Loucy (cell line): ENCODE results near the gene IFITM1.

ENCODE experiments used
- H2AFZ ChIP-seq: fragments of 200-600 bp; sonication (generic); 2 replicates; pipeline ENCODE4 v1.6.0; 2016; ENCODE audit warnings: antibody characterized with exemption, mild to moderate bottlenecking, low read length, moderate library complexity
- H3F3A ChIP-seq: fragments of 200-600 bp; 2 replicates; pipeline ENCODE4 v1.6.0; 2016; ENCODE audit warnings: antibody characterized with exemption, low read depth, mild to moderate bottlenecking
- H3K27me3 ChIP-seq: fragments of 200-600 bp; sonication (generic); 2 replicates; pipeline ENCODE4 v1.6.1; 2014; ENCODE audit warnings: low read length, mild to moderate bottlenecking; ENCODE audit not compliant: insufficient read depth, poor library complexity, severe bottlenecking
- H3K36me3 ChIP-seq: fragments of 200-600 bp; sonication (generic); 2 replicates; pipeline ENCODE4 v1.6.1; 2016; ENCODE audit warnings: low read length; ENCODE audit not compliant: insufficient read depth
- H3K4me1 ChIP-seq: fragments of 200-600 bp; sonication (generic); 2 replicates; pipeline ENCODE4 v1.5.1; 2014; ENCODE audit warnings: low read length, mild to moderate bottlenecking; ENCODE audit not compliant: insufficient read depth, poor library complexity, severe bottlenecking
- H3K4me2 ChIP-seq: fragments of 200-600 bp; sonication (generic); 2 replicates; pipeline ENCODE4 v1.6.0; 2014; ENCODE audit warnings: antibody characterized with exemption, low read length, low read depth, mild to moderate bottlenecking; ENCODE audit not compliant: poor library complexity, severe bottlenecking
- H3K4me3 ChIP-seq: fragments of 200-600 bp; sonication (generic); 2 replicates; pipeline ENCODE4 v1.5.1; 2014; ENCODE audit warnings: low read length, mild to moderate bottlenecking, mixed read lengths; ENCODE audit not compliant: poor library complexity, severe bottlenecking
- H3K79me2 ChIP-seq: fragments of 200-600 bp; sonication (generic); 2 replicates; pipeline ENCODE4 v1.6.1; 2014; ENCODE audit warnings: low read length; ENCODE audit not compliant: insufficient read depth
- H3K9ac ChIP-seq: fragments of 200-600 bp; sonication (generic); 2 replicates; pipeline ENCODE4 v1.6.0; 2014; ENCODE audit warnings: mild to moderate bottlenecking, low read depth, low read length, moderate library complexity; ENCODE audit not compliant: poor library complexity, severe bottlenecking
- H3K9me2 ChIP-seq: fragments of 200-600 bp; sonication (generic); replicated peaks from 2 replicates; pipeline ENCODE4 v1.6.1; 2016; ENCODE audit warnings: low read depth, low read length, mixed read lengths
- H3K9me3 ChIP-seq: fragments of 200-600 bp; sonication (generic); 2 replicates; pipeline ENCODE4 v1.6.1; 2014; ENCODE audit warnings: mild to moderate bottlenecking, antibody characterized with exemption, low read length, low read depth; ENCODE audit not compliant: insufficient read depth
- H4K20me1 ChIP-seq: fragments of 200-600 bp; sonication (generic); 2 replicates; pipeline ENCODE4 v1.6.0; 2014; ENCODE audit warnings: antibody characterized with exemption, low read length, mild to moderate bottlenecking; ENCODE audit not compliant: insufficient read depth, poor library complexity, severe bottlenecking
- EZH2phosphoT487 ChIP-seq: fragments of 200-600 bp; IDR thresholded peaks from 2 replicates; pipeline ENCODE4 v1.6.1; 2018; ENCODE audit warnings: antibody characterized with exemption, mild to moderate bottlenecking, moderate library complexity, borderline replicate concordance
- TF ChIP-seq, protein P1 (sequence below): fragments of 200-600 bp; sonication (generic); conservative IDR thresholded peaks from 2 replicates; pipeline ENCODE4 v1.5.1; 2014; ENCODE audit warnings: mild to moderate bottlenecking, antibody characterized with exemption, low read length

Gene IFITM1

DNA sequence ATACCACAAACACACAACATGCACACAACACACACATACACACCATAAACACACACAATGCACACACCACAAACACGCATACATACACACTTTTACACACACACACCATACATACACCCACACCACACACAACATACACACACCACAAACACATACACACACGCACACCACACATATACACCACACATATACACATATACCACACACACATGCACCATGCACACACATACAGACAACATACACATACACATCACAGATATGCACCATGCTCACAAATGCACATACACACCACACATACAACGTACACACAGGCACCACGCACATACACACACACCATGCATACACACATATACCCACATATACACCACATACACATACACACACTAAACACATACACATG lies 43.7 kb downstream of the IFITM1 start:
- TF ChIP-seq EZH2phosphoT487 = no peak
- Histone ChIP-seq H2AFZ (no peak overlapping the region), H3K9me2 (no peaks in the 10 kb centered on the region), H3K79me2 (peaks cover 6% of the 10 kb centered on the region; the same call in 1 of the 2 replicates), H3K4me1 (peaks cover 30% of the 10 kb centered on the region), H3K4me2 (no peak overlapping the region), H3K36me3 (no peaks in the 10 kb centered on the region), H3K9me3 (no peaks in the 10 kb centered on the region; the same call in 1 of the 2 replicates), H3F3A (peaks cover 15% of the 10 kb centered on the region; the same call in 1 of the 2 replicates), H3K27me3 (no peaks in the 10 kb centered on the region), H3K9ac (no peak overlapping the region), H4K20me1 (no peaks in the 10 kb centered on the region), H3K4me3 (no peak overlapping the region)

DNA sequence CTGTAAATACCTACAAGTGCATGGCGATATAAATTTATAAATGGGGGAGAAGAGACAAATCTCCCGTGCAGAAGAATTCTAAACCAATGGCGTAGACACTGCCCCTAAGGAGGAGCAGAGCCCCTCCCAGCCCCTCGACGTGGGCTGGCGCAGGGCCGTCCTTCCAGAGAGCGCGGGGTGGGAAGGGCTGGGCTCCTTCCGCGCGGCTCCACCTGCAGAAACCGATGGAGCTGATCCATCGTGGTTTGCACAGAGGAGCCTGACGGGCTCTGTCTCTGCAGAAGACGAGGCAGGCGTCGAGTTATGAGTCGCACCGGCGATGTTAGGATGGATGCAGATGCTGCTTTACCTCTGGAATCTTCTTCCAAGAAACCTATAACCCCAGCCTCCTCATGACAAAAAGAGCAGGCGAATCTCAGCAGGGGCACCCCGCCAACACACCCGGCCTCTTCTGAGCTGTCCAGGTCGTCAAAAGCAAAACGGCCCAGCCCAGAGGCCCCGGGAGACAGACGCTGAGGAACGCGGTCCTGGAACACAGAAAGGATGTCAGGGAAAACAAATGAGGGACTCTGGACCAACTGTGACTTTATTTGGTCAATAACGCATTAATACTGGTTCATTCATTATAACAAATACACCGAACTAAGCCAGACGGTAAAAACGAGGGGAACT lies 44.4 kb downstream of the IFITM1 start:
- TF ChIP-seq EZH2phosphoT487 = no peak
- TF ChIP-seq, protein P1, sequence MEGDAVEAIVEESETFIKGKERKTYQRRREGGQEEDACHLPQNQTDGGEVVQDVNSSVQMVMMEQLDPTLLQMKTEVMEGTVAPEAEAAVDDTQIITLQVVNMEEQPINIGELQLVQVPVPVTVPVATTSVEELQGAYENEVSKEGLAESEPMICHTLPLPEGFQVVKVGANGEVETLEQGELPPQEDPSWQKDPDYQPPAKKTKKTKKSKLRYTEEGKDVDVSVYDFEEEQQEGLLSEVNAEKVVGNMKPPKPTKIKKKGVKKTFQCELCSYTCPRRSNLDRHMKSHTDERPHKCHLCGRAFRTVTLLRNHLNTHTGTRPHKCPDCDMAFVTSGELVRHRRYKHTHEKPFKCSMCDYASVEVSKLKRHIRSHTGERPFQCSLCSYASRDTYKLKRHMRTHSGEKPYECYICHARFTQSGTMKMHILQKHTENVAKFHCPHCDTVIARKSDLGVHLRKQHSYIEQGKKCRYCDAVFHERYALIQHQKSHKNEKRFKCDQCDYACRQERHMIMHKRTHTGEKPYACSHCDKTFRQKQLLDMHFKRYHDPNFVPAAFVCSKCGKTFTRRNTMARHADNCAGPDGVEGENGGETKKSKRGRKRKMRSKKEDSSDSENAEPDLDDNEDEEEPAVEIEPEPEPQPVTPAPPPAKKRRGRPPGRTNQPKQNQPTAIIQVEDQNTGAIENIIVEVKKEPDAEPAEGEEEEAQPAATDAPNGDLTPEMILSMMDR = no peak
- Histone ChIP-seq H3K4me2 (no peak overlapping the region), H3K79me2 (peaks cover 5% of the 10 kb centered on the region; the same call in 1 of the 2 replicates), H3F3A (peaks cover 10% of the 10 kb centered on the region; the same call in 1 of the 2 replicates), H4K20me1 (no peaks in the 10 kb centered on the region), H3K9me3 (no peaks in the 10 kb centered on the region; the same call in 1 of the 2 replicates), H2AFZ (no peak overlapping the region), H3K36me3 (no peaks in the 10 kb centered on the region), H3K4me1 (peaks cover 23% of the 10 kb centered on the region), H3K4me3 (no peak overlapping the region), H3K9me2 (no peaks in the 10 kb centered on the region), H3K9ac (no peak overlapping the region), H3K27me3 (no peaks in the 10 kb centered on the region)

DNA sequence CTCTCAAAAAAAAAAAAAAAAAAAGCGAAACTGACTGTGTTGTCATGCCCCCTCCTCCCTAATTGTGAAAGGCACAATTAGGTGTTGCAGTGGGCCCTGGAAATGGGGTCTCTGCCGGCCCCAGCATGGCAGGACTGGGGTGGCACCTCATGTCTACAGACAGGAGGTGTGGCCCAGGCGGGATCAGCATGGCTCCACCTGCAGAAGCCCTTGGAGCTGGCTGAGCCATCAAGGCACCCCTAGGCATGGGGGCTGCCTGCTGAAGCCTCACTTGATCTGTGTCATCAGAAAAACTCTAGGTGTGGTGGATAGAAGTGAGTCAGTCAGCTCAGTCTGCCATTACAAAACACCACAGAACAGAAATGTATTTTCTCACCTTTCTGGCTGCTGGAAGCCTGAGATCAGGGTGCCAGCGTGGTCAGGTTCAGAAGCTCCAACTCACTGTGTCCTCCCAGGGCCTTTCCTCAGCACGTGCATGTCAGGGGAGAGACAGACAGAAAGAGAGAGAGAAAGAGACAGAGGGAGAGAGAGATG lies 45.4 kb downstream of the IFITM1 start:
- Histone ChIP-seq H3F3A (peaks cover 6% of the 10 kb centered on the region; the same call in 1 of the 2 replicates), H3K9me2 (no peaks in the 10 kb centered on the region), H3K9me3 (no peaks in the 10 kb centered on the region; the same call in 1 of the 2 replicates), H3K4me1 (peaks cover 21% of the 10 kb centered on the region), H3K9ac (no peak overlapping the region), H3K4me3 (no peak overlapping the region), H4K20me1 (no peaks in the 10 kb centered on the region), H3K36me3 (no peaks in the 10 kb centered on the region), H3K4me2 (no peak overlapping the region), H3K79me2 (peaks cover 5% of the 10 kb centered on the region; the same call in 1 of the 2 replicates), H3K27me3 (no peaks in the 10 kb centered on the region), H2AFZ (no peak overlapping the region)
- TF ChIP-seq EZH2phosphoT487 = no peak
- TF ChIP-seq, protein P1 = no peak
